ENCODE measurements around the gene AP3D1.

GRCh38 chr19:2056837-2057192, 94.6 kb downstream of the AP3D1 start:
- TF ChIP-seq GATA3 (IDR thresholded peaks at IDR 0.05; ENCODE audit: low read depth, low read length) (no peak), GATA2 (IDR thresholded peaks at IDR 0.05; ENCODE audit: low read depth, low read length) (no peak)

Measured in SH-SY5Y (cell line).